HG02678 (cell line): ENCODE results near the gene PRKCI.
"Not testable (repeated sequence)": the region's sequence is repeated elsewhere in the genome, so short reads cannot be mapped to it uniquely, and the experiment has no call there.

Experiments
- ATAC-seq: cut with Tn5 transposase; IDR thresholded peaks from one replicate; pipeline ENCODE4 v1.9.1; 2021; ENCODE audit warnings: mild to moderate bottlenecking, moderate library complexity; ENCODE audit not compliant: unreplicated experiment

PRKCI gene

DNA sequence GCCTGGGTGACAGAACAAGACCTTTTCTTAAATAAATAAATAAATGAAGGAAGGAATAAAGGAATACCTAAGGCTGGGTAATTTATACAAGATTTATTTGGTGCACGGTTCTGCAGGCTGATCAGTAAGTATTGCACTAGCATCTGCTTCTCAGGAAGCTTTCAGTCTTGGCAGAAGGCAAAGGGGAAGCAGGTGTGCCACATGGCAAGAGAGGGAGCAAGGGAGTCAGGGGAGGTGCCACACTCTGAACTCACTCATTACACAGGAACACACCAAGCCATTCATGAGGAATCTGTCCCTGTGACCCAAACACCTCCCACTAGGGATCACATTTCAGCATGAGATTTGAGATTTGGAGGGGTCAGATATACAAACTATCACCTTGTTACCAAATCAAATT is 56.4 kb downstream of the PRKCI start:
- no peak for ATAC-seq

GRCh38 chr3:170290194-170290593 is 68.0 kb downstream of the PRKCI start:
- ATAC-seq, result no peak

DNA sequence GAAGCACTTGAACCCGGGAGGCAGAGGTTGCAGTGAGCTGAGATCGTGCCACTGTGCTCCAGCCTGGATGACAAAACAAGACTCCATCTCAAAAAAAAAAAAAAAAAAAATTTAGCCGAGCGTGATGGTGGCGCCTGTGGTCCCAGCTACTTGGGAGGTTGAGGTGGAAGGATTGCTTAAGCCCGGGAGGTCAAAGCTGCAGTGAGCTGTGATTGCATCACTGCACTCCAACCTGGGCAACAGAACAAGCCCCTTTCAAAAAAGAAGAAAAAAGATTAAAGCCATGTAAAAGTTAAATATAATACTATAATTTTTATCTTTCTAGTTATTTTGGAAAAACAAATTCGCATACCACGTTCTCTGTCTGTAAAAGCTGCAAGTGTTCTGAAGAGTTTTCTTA is 73.4 kb downstream of the PRKCI start:
- no peak for ATAC-seq

GRCh38 chr3:170296703-170297102 is 74.5 kb downstream of the PRKCI start:
- ATAC-seq, result no peak

GRCh38 chr3:170301405-170301804 is 79.2 kb downstream of the PRKCI start:
- no peak for ATAC-seq

DNA sequence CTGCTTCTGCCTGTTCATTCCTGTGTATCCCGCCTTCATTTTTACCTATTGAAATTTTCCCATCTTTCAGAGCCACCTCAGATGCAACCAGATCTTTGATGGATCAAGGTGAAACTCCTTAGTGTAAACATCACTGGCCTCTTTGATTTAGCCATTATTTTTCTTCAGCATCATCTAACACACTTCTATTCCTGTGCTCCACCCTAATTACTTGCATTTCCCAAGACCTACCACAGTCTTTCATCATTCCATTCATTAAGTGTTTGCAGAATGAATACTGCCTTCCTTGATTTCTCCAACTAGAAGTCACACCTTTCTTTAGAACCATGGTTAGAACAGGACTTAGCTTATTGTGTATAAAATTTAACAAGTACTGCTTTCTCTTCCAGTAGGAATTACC is 79.8 kb downstream of the PRKCI start:
- no peak for ATAC-seq

- no peak for ATAC-seq
Measured at GRCh38 chr3:170306015-170306414, 83.8 kb downstream of the PRKCI start.

DNA sequence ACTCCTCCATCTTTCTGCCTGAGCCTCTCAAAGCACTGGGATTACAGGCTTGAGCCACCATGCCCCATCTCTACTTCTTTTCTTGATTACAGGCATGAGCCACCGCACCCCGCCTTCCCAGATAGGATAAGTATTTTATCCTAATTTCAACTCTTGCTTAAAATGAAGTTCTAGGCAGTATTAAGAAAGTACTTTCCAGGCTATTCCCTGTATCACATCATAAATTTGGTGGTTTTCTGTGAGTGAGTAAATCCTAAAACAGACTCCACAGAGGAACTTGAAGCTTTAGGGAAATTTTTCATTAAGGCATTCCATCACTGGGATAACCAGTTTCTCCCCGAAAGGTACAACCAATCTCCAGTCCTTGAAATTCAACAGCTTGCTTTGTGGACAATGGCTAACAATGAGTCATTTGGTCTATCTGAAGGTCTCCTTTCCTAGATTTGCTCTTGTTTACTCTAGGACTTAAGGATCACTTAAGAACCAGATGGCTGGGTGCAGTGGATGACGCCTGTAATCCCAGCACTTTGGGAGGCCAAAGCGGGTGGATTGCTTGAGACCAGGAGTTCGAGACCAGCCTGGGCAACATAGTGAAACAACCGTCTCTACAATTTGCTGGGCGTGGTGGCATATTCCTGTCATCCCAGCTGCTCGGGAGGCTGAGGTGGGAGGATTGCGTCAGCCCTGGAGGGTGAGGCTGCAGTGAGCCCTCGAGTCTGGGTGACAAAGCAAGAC is 85.6 kb downstream of the PRKCI start:
- no peak for ATAC-seq

GRCh38 chr3:170309046-170309445 is 86.8 kb downstream of the PRKCI start:
- no peak for ATAC-seq

DNA sequence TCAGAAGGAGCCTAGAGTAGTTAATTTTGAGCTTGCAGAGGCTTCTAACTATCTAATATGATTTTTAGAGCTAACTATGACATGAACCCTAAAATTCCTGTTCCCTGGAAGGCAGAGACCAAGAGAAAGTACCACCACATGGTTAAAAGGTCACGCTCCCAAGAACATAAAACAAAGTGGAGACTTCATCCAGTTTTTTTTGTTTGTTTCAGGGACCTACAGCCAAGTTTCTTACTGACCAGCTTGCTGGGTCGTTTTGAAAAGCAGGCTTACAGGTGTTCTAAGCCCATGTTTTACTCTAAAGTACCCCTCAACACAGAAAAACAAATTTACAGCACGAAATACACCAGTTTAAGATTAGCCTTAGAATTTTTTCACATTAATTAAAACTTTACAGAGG is 95.7 kb downstream of the PRKCI start:
- ATAC-seq, result no peak

- no peak for ATAC-seq
Measured at GRCh38 chr3:170320461-170321121, 98.4 kb downstream of the PRKCI start.

DNA sequence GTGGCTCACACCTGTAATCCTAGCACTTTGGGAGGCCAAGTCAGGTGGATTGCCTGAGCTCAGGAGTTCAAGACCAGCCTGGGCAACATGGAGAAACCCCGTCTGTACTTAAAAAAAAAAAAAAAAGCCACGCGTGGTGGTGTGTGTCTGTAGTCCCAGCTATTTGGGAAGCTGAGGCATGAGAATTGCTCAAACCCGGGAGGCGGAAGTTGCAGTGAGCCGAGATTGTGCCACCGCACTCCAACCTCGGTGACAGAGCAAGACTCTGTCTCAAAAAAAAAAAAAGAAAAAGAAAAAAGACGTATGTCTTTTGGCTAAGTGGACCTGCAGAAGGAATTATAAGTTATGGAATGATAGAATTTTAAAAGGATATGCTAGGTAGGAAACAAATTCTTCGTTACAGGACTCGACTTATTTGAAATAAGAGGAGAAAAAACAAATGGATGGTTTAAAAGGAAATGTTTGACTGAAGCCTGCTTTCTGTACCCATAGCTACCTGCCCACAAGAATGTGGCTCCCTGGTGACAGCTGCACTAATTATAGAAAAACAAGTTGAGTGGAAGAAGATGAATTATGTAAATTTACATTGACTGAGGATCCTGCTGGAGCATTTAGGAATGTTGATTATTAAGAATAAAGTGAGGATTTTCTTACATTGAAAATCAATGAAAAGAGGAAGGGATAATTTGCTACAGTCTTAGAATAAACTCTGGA is 99.3 kb downstream of the PRKCI start:
- no peak for ATAC-seq

DNA sequence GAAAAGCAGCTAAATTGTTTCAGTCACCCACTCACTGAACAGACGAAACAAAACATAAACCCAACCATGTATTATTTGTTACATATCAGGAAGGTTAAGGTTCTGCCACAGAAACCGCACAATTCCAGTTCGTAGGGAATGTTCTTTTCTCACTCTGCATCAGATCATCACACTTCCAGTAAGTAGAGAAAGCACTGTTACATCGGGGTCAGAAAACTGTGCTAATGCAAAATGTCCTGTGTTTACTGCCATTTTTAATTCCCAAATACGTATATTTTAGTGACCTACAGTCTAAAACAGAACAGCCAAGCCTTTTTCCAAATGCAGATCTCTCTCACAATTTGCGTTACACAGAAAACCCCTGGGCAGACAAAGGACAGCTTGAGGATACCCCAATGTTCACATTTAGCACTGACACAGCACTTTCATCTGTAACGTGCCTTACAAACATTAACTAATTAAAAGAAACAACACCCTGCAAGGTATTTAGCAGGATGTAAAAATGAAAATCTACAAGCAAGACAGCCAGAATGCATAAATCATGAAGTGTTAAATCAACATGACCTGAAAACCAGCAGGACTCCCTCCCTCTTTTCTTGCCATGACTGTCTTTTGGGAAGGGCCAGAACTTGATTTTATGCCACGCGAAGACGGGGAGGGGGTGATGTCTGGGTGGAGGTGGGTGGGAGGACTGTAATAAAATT is 100.5 kb downstream of the PRKCI start:
- no peak for ATAC-seq

DNA sequence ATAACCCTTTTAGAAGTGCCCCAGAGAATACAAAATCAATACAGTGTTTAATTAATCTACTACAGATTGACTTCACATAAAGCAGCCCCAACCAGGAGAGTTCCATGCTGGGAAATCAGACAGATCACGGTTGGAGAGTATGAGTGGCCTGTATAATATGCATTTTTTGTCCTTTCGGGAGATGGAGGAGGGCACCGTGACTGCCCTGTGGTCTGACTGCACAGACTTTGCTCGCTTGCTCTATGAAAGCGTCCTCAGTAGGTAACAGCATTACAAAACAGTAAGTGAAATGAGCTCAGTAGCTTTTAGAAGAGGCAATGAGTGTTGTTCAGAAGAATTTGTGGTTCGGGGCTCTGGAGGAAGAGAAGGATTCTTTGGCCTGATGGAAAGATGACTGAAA is 101.1 kb downstream of the PRKCI start:
- no peak for ATAC-seq

- ATAC-seq, result no peak
Measured at GRCh38 chr3:170324962-170325361, 102.7 kb downstream of the PRKCI start.

DNA sequence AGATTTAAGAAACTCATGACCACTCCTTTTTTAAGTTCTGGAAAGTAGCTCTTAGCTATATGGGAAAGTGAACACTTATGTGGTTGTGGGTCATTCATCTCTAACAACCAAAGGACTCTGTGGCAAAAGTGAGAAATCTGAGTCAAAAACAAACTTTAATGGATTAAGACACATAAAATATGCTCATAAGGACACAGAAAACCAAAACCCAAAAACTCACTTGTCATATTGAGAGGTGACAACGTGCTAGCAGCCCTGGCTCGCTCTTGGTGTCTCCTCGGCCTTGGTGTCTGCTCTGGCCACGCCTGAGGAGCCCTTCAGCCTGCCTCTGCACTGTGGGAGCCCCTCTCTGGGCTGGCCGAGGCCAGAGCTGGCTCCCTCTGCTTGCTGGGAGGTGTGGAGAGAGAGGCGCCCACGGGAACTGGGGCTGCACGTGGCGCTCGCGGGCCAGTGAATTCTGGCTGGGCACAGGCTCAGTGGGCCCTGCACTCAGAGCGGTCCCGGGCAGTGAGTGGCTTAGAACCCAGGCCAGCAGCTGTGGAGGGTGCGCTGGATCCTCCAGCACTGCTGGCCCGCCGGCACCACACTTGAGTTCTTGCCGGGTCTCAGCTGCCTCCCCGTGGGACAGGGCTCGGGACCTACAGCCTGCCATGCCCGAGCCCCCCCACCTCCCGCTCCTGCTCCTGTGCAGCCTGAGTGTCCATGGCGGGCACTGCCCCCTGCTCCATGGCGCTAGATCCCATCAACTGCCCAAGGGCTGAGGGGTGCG is 105.0 kb downstream of the PRKCI start:
- no peak for ATAC-seq

GRCh38 chr3:170327868-170328548 is 105.8 kb downstream of the PRKCI start:
- ATAC-seq, result not testable (repeated sequence)

DNA sequence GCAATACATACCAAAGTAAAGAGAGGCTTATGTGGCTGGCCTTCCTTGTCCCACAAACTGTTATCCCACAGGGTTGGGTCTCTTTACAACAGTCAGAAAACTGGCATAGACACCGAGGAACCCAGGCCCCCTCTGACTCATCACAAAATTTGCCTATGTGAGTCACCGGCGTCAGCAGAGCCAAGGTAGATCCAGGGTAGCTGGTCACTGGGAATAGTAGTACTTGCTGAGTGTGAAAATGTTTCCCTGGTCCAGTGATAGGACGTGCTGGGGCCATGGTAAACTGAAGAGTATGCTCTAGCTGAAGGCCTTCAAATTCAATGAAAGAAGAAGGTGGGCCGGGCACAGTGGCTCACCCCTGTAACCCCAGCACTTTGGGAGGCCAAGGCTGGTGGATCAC is 108.1 kb downstream of the PRKCI start:
- no peak for ATAC-seq

DNA sequence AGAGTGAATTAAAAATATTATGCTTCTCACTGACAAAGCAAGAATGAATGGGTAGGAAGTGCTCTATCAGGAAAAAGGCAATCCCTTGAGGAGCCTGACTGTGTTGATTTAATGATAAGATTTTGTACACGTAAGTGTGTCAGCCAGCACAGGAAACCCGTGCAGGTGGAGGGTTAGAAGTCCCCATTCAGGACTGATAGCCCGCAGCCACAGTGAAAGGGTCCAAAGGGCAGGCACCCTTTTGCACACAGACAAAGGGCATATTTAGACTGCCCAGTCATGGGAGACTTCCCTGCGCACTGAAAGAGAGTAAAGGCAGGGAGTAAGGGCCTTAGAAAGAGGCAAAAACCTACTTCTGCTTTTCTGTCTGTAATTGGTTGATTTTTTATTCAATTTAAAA is 108.9 kb downstream of the PRKCI start:
- ATAC-seq, result no peak

- ATAC-seq, result no peak
Measured at GRCh38 chr3:170337420-170337819, 115.2 kb downstream of the PRKCI start.
